Cerebellar nuclear complex (tissue), 1 donor: Measurements from ENCODE around the gene SLC16A10.

Source experiments
- DNase-seq, 2 experiments: peaks; one replicate each; lab custom pipeline; 2025; lab: John Stamatoyannopoulos, UW

Gene SLC16A10

DNA sequence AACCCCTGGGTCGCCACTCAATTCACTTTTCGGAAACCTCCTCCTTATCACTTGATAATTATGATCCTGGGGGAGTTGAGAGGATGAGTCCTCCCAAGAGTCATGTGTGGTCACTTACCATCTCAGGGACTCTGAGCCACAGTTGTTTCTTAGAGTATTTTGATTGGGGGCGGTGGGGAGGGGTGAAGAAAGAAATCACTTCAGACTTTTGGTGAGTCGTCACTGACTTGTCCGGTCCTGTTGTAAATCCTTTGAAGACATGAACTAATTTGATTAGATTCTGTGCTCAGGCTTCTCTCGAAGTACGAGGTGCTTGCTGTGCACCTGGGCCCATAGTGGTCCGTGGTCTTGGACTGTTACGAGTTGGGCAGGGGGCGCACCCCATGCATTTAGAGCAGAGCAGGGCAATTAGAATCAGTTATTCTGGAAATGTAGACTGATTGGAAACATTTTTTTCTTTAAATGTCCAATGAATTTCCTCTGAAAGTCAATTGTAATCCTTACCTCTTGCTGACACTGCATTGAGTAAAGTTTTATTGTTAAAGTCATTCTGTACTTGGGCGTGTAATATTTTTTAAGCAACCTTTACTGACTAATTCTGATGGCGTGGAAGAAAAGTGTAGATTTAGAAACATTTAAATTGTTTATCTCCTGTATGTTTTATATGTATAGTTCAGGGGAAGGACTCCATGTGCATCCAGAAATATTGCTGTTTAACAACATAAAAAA, 173.4 kb downstream of the SLC16A10 start:
- DNase-seq: no peak

GRCh38 chr6:111263837-111264236, 176.5 kb downstream of the SLC16A10 start:
- no peak for DNase-seq

GRCh38 chr6:111265842-111266241, 178.5 kb downstream of the SLC16A10 start:
- DNase-seq: no peak

DNA sequence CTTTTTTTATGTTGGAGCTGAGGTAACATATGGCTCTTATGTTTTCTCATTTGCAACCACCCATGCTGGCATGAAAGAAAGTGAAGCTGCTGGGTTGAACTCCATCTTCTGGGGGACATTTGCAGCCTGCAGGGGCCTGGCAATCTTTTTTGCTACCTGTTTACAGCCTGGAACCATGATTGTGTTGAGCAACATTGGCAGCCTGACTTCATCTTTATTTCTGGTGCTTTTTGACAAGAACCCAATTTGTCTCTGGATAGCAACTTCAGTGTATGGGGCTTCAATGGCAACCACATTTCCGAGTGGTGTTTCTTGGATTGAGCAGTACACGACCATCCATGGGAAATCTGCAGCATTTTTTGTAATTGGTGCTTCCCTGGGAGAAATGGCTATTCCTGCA, 179.0 kb downstream of the SLC16A10 start:
- no peak for DNase-seq

DNA sequence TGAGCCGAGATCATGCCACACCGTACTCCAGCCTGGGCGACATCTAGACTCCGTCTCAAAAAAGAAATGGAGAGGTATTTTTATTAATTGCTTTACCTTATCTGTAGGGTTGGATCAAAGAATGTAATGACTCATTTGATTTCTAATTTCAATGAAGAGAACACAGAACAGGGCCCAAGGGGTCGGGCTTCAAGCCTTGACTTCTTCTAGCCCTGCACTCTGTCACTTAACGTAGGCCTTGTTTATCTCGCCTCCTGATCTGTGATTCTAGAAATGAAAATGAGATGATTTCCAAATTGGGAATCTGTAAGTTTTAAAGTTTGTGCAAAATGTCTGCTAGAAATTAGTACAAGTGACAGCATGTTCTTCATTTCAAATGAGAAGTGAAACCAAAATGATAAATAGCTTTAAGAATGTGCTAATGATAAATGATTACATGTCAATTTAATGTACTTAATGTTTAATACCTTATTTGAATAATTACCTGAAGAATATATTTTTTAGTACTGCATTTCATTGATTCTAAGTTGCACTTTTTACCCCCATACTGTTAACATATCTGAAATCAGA, 180.5 kb downstream of the SLC16A10 start:
- no peak for DNase-seq

DNA sequence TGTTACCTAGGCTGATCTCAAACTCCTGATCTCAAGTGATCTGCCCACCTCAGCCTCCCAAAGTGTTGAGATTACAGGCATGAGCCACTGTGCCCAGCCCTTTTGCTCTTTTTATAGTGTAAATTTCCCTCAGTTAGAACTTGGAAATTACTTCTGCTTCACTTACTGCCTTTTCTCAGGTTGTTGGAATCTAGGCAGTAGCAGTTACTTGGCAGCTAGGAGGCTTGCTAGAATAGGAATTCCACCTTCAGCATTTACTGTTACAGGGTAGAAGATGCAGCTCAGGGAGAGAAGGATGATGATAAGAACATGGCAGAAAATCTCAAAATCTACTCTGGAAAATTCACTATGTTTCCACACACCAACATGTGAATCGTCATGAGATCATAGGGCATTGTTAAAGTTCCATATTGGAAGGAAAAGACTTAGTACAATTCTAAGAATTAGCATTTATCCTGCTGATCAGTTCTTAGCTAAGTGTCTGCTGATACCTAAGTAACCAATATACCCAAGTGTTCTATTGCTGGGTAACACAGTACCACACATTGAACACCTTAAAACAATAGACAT, 182.2 kb downstream of the SLC16A10 start:
- no peak for DNase-seq

DNA sequence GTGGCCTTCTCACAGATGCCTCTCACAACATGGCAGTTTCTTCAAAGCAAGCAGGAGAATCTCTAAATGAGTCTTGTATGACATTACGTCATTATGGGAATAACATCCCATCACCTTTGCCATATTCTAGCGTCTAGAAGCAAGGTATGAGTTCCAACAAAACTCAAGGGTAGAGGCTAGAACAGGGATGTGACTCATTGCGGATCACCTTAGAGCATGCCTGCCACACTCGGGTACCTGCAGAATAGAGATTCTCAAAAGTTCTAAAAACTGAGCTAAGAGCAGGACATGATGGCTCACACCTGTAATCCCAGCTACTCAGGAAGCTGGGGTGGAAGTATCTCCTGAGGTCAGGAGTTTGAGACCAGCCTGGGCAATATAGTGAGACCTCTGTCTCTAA, 182.8 kb downstream of the SLC16A10 start:
- DNase-seq: no peak

DNA sequence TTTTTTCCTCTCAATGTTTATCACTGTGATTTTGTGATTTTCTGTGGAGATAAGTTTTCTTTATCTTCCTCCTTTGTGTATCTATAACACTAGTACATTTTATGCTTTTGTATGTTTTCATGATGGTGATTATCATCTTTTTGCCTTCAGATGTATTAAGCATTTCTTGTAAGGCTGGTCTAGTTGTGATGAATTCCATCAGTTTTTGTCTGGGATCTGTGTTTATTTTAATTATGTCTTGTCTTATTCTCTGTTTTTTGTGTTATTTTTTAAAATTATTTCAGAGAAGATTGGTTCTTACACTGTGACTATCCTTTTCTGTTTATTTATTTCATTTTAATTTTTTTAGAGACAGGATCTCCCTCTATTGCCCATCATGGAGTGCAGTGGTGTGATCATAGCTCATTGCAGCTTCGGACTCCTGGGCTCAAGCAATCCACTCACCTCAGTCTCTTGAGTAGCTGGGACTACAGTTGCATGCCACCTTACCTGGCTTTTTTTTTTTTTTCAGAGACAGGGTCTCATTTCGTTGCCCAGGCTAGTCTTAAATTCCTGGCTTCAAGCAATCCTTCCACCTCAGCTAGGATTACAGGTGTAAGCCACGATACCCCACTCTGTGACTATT, 187.4 kb downstream of the SLC16A10 start:
- DNase-seq: no peak

- no peak for DNase-seq
These were observed 189.0 kb downstream of the SLC16A10 start for GRCh38 chr6:111276335-111276734.

DNA sequence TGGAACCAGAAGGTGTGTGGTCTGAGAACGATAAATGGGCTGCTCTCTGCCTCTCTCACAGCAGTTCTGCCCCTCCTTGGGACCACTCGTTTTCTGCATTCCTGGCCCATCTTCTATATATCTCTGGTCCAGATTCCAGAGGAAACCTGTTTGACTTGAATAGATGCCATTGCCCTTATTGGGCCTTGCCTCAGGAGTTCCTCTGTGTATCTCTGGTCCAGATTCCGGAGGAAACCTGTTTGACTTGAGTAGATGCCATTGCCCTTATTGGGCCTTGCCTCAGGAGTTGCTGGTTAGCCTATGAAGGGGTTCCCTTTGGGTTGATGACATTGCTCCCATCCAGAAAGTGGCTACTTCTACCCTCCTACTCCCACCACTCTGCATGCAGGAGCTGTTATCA, 189.4 kb downstream of the SLC16A10 start:
- no peak for DNase-seq

- no peak for DNase-seq
These were observed 190.5 kb downstream of the SLC16A10 start for GRCh38 chr6:111277819-111278218.

GRCh38 chr6:111278731-111279130, 191.4 kb downstream of the SLC16A10 start:
- DNase-seq: no peak

DNA sequence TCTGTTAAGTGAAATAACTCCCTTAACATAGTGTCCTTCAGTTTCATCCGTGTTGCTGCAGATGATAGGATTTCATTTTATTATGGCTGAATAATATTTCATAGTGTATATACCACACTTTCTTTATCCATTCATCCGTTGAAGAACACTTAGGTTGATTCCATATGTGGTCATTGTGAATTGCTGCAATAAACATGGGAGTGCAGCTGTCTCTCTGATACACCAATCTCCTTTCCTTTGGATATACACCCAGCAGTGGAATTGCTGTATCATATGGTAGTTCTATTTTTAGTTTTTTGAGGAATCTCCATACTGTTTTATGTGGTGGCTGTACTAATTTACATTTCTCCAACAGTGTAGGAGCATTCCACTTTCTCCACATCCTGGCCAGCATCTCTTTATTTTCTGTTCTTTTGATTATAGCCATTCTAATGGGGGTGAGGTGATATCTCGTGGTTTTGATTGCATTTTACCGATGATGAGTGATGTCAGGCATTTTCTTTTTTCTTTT, 193.2 kb downstream of the SLC16A10 start:
- DNase-seq: no peak
